ENCODE data around the gene KSR1. TPM values are rescaled to one million over a fixed set of nuclear protein-coding genes. Genes with fewer than 3 reads are reported as not detected.

The KSR1 gene
- total and polyA plus RNA-seq, 9 of the 15 experiments (the other 6 are each of a cell fraction or from before 2014, with no cell fraction given): 1.4 to 51.7 (median 18.4) TPM

DNA sequence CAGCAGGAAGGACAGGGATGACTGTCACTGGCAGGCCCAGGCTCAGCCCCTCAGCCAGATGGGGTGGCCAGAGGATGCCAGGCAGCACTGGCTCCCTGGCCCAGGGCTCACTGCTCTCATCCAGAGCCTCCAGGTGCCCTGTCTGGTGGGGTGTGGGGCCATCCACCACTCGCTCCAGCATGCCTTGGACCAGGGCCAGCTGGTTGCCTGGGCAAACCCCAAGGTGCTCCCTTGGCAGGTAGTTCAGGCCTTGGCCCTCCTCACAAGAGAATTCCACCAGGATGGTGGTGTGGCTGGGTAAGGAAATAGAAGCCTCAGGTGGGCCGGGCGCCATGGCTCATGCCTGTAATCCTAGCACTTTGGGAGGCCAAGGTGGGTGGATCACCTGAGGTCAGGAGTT is 204.2 kb downstream of the KSR1 start (continued):
- TF ChIP-seq, protein P1, sequence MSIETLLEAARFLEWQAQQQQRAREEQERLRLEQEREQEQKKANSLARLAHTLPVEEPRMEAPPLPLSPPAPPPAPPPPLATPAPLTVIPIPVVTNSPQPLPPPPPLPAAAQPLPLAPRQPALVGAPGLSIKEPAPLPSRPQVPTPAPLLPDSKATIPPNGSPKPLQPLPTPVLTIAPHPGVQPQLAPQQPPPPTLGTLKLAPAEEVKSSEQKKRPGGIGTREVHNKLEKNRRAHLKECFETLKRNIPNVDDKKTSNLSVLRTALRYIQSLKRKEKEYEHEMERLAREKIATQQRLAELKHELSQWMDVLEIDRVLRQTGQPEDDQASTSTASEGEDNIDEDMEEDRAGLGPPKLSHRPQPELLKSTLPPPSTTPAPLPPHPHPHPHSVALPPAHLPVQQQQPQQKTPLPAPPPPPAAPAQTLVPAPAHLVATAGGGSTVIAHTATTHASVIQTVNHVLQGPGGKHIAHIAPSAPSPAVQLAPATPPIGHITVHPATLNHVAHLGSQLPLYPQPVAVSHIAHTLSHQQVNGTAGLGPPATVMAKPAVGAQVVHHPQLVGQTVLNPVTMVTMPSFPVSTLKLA (conservative IDR thresholded peaks at IDR 0.05): no peak
- TF ChIP-seq GABPA (tag; conservative IDR thresholded peaks at IDR 0.05; ENCODE audit: low read depth) (no peak), HDAC1 (IDR thresholded peaks at IDR 0.05) (no peak), ELK3 (CRISPR knock-in tag; IDR thresholded peaks at IDR 0.05) (no peak), AFF4 (CRISPR knock-in tag; IDR thresholded peaks at IDR 0.05) (no peak), MED1 (CRISPR knock-in tag; IDR thresholded peaks at IDR 0.05; ENCODE audit: borderline replicate concordance) (no peak)
